Measurements from ENCODE around the gene POLDIP2. TPM values are rescaled to one million over a fixed set of nuclear protein-coding genes. Genes with fewer than 3 reads are reported as not detected.
A peak's percentile ranks its signal among the peaks of the same experiment; 100 is the strongest.

POLDIP2 gene
- total and polyA plus RNA-seq, 9 of the 15 experiments (the other 6 are each of a cell fraction or from before 2014, with no cell fraction given) = 22.0 to 137 (median 104) TPM

DNA sequence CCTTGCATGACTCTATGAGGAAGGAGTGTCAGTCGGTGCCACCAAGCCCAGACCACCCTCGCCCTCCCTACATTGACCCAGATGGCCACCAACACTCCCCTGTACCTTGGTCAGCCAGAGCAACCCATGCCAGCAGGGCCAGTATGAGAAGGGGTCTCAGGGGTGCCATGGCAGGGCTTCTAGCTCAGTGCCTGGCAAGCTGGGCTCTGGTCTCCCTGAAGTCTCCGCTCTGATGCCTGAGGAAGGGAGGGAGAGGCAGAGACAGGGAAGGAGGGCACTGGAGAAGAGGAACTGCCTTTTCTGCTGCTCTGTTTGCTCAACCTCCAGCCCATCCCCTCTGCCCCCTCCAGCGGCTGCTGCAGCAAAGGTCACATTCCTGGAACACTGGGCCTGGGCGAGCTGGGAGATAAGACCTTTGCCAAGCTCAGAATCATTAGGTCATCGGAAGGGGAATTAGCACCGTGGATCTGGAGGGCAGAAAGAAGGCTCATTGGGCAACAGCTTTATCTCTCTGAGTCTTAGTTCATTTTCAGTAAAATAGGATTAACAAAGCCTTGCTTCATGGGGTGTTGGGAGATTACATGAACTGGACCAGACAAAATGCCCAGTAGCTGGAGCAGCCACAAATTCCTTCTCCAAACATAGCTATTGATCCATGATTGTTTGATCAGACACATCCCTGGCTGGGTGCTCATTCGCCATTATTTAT, 12.9 kb upstream of the POLDIP2 start, which contains the start of gene VTN (continued):
- TF ChIP-seq, protein P1, sequence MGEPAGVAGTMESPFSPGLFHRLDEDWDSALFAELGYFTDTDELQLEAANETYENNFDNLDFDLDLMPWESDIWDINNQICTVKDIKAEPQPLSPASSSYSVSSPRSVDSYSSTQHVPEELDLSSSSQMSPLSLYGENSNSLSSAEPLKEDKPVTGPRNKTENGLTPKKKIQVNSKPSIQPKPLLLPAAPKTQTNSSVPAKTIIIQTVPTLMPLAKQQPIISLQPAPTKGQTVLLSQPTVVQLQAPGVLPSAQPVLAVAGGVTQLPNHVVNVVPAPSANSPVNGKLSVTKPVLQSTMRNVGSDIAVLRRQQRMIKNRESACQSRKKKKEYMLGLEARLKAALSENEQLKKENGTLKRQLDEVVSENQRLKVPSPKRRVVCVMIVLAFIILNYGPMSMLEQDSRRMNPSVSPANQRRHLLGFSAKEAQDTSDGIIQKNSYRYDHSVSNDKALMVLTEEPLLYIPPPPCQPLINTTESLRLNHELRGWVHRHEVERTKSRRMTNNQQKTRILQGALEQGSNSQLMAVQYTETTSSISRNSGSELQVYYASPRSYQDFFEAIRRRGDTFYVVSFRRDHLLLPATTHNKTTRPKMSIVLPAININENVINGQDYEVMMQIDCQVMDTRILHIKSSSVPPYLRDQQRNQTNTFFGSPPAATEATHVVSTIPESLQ (CRISPR knock-in tag; IDR thresholded peaks at IDR 0.05) = no peak
- TF ChIP-seq, protein P2, sequence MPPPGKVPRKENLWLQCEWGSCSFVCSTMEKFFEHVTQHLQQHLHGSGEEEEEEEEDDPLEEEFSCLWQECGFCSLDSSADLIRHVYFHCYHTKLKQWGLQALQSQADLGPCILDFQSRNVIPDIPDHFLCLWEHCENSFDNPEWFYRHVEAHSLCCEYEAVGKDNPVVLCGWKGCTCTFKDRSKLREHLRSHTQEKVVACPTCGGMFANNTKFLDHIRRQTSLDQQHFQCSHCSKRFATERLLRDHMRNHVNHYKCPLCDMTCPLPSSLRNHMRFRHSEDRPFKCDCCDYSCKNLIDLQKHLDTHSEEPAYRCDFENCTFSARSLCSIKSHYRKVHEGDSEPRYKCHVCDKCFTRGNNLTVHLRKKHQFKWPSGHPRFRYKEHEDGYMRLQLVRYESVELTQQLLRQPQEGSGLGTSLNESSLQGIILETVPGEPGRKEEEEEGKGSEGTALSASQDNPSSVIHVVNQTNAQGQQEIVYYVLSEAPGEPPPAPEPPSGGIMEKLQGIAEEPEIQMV (tag; conservative IDR thresholded peaks at IDR 0.05; ENCODE audit: low read depth) = no peak

DNA sequence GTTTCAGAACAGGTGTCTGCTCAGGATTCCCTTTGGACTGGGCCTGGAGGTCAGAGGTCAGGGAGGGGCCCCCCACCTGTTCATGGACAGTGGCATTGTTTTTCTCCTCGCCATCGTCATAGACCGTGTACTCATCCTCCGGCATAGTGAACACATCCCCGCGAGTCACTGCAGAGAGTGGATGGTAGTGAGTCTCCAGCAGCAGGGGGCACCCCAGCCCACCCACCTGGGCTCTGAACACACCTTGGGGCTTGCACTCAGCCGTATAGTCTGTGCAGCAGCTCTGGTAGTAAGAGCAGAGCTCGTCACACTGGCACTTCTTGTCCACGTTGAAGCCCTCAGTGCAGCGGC, 12.3 kb upstream of the POLDIP2 start:
- intact Hi-C loops (cut with micrococcal nuclease) = no loop called here
- Histone ChIP-seq H3K4me1 (replicated peaks in 1 of 2; ENCODE audit: control insufficient read depth in 2 of 2, insufficient read depth in 2 of 2, low read length in 2 of 2) (peaks cover 16 to 43% of the 10 kb centered on the region in 2 experiments), H3K79me2 (ENCODE audit: control insufficient read depth, insufficient read depth, low read length) (no peaks in the 10 kb centered on the region), H3K27ac (ENCODE audit: extremely low read depth, low read depth, low read length) (no peak overlapping the region), H3K27me3 (ENCODE audit: control insufficient read depth in 2 of 2, insufficient read depth in 2 of 2, low read length in 2 of 2) (peaks cover 0 to 4% of the 10 kb centered on the region in 2 experiments; a peak in 1 of 5 replicates), H3K9me3 (replicated peaks; ENCODE audit: control insufficient read depth, insufficient read depth, low read depth, low read length) (no peaks in the 10 kb centered on the region), H3K36me3 (ENCODE audit: control insufficient read depth, insufficient read depth, low read length) (no peaks in the 10 kb centered on the region; the same call in 2 of the 3 replicates), H3K4me3 (no peak overlapping the region), H2AFZ (ENCODE audit: low read depth, low read length) (no peak overlapping the region), H3K9ac (ENCODE audit: insufficient read depth in 1 of 2, low read depth in 2 of 2, low read length in 2 of 2) (peak overlapping the region in 1 of 2 experiments; percentile 81; a peak in 2 of 4 replicates), H4K20me1 (replicated peaks; ENCODE audit: control insufficient read depth, insufficient read depth, low read length) (peaks cover 14% of the 10 kb centered on the region), H3K9me1 (ENCODE audit: control insufficient read depth, insufficient read depth, low read length) (peaks cover 5% of the 10 kb centered on the region), H3K4me2 (ENCODE audit: insufficient read depth, low read length) (no peak overlapping the region)
- ChIA-PET CTCF (ENCODE audit: low intra/inter-chr PET ratio) (interaction anchor here (0.6 kb wide), 1 partner anchor 183 kb away, joined by 5 read pairs; no protein-coding TSS in a partner anchor), POLR2A (interaction anchor here (0.6 to 3.4 kb wide), 5 partner anchors 8 to 29 kb away, joined by 3 to 31 read pairs (median 5); partner anchors contain the start of gene POLDIP2)
- ATAC-seq (no peak), FAIRE-seq (no peak), DNase-seq (ENCODE audit: extremely low read depth in 1 of 4, low spot score in 3 of 4) (no peak)
- WGBS (ENCODE audit: insufficient coverage, low coverage, missing lambda C conversion rate) = 70% methylated on average over 10 of the region's 10 CpGs
- TF ChIP-seq NR2C1 (IDR thresholded peaks at IDR 0.05) = peak; percentile 25; the same call in 1 of the 2 replicates
- TF ChIP-seq NR2C1 (tag; IDR thresholded peaks at IDR 0.05) = peak; percentile 22; the same call in 1 of the 2 replicates
- no peak for TF ChIP-seq HDAC6 (IDR thresholded peaks at IDR 0.05; ENCODE audit: low read depth, low read length)
- in situ Hi-C loops (cut with MboI) = no loop called here
- no TSS peak for BruUV-seq (replicated peaks)

All from K562 (cell line).